H9 (cell line): ENCODE data around the gene GAB3. TPM values are rescaled to one million over a fixed set of nuclear protein-coding genes. Genes with fewer than 3 reads are reported as not detected.

Experiments
- DNase-seq: peaks from one replicate; pipeline ENCODE4 v3.0.0-alpha.2; 2017
- H2AFZ ChIP-seq: one replicate; pipeline ENCODE4 v1.6.1; 2013; ENCODE audit warnings: mild to moderate bottlenecking, low read length, control low read depth, moderate library complexity
- H2AK5ac ChIP-seq: 2 replicates; pipeline ENCODE4 v1.6.1; 2013; ENCODE audit warnings: low read length, control low read depth, mixed read lengths; ENCODE audit not compliant: insufficient read length
- H2BK120ac ChIP-seq: one replicate; pipeline ENCODE4 v1.6.1; 2013; ENCODE audit warnings: low read depth, mild to moderate bottlenecking, low read length, control low read depth, inconsistent platforms; ENCODE audit not compliant: poor library complexity, severe bottlenecking
- H2BK12ac ChIP-seq: 2 replicates; pipeline ENCODE4 v1.6.1; 2013; ENCODE audit warnings: low read length, control low read depth, mixed read lengths, low read depth; ENCODE audit not compliant: insufficient read length
- H2BK15ac ChIP-seq: 2 replicates; pipeline ENCODE4 v1.6.1; 2013; ENCODE audit warnings: low read depth, low read length, control low read depth
- H2BK20ac ChIP-seq: one replicate; pipeline ENCODE4 v1.6.1; 2013; ENCODE audit warnings: low read depth, mild to moderate bottlenecking, low read length, control low read depth, inconsistent platforms; ENCODE audit not compliant: poor library complexity, severe bottlenecking
- H2BK5ac ChIP-seq: 2 replicates; pipeline ENCODE4 v1.6.1; 2013; ENCODE audit warnings: low read length, control low read depth, mixed read lengths; ENCODE audit not compliant: insufficient read length
- H3K14ac ChIP-seq: 2 replicates; pipeline ENCODE4 v1.6.1; 2013; ENCODE audit warnings: low read length, control low read depth; ENCODE audit not compliant: insufficient read depth
- H3K18ac ChIP-seq: 2 replicates; pipeline ENCODE4 v1.6.1; 2013; ENCODE audit warnings: low read depth, mild to moderate bottlenecking, mixed read lengths, low read length, control low read depth; ENCODE audit not compliant: insufficient read length
- H3K23ac ChIP-seq: 2 replicates; pipeline ENCODE4 v1.6.1; 2013; ENCODE audit warnings: low read length, control low read depth, mixed read lengths, low read depth; ENCODE audit not compliant: insufficient read length
- H3K23me2 ChIP-seq: 2 replicates; pipeline ENCODE4 v1.6.1; 2013; ENCODE audit warnings: low read depth, mild to moderate bottlenecking, mixed read lengths, low read length, control low read depth; ENCODE audit not compliant: insufficient read length, poor library complexity, severe bottlenecking
- H3K27ac ChIP-seq: 2 replicates; pipeline ENCODE4 v1.5.1; 2013; ENCODE audit warnings: low read length, control low read depth, mixed read lengths, low read depth; ENCODE audit not compliant: insufficient read length
- H3K27me3 ChIP-seq: 2 replicates; pipeline ENCODE4 v1.6.1; 2013; ENCODE audit warnings: low read length, control low read depth, inconsistent platforms; ENCODE audit not compliant: insufficient read depth
- H3K4ac ChIP-seq: 2 replicates; pipeline ENCODE4 v1.6.1; 2013; ENCODE audit warnings: low read depth, mild to moderate bottlenecking, control low read depth, inconsistent platforms, low read length, moderate library complexity
- H3K4me1 ChIP-seq: 2 replicates; pipeline ENCODE4 v1.6.1; 2013; ENCODE audit warnings: low read length, control low read depth, inconsistent platforms; ENCODE audit not compliant: insufficient read depth
- H3K4me2 ChIP-seq: 2 replicates; pipeline ENCODE4 v1.6.1; 2013; ENCODE audit warnings: low read length, control low read depth, mixed read lengths; ENCODE audit not compliant: insufficient read length, insufficient read depth
- H3K56ac ChIP-seq: 2 replicates; pipeline ENCODE4 v1.6.1; 2013; ENCODE audit warnings: low read depth, mild to moderate bottlenecking, mixed read lengths, low read length, control low read depth; ENCODE audit not compliant: insufficient read length
- H3K79me1 ChIP-seq: 2 replicates; pipeline ENCODE4 v1.6.1; 2013; ENCODE audit warnings: low read depth, mild to moderate bottlenecking, moderate library complexity, low read length, control low read depth, inconsistent platforms; ENCODE audit not compliant: insufficient read depth, poor library complexity, severe bottlenecking
- H3K79me2 ChIP-seq: 2 replicates; pipeline ENCODE4 v1.6.1; 2013; ENCODE audit warnings: low read length, control low read depth, inconsistent platforms; ENCODE audit not compliant: insufficient read depth
- H3K9ac ChIP-seq: 2 replicates; pipeline ENCODE4 v1.6.1; 2013; ENCODE audit warnings: low read length, control low read depth, mixed read lengths; ENCODE audit not compliant: insufficient read length; ENCODE audit errors: extremely low read depth
- H3K9me3 ChIP-seq: one replicate; pipeline ENCODE4 v1.6.1; 2013; ENCODE audit warnings: low read depth, low read length, inconsistent platforms; ENCODE audit not compliant: control insufficient read depth
- H3T11ph ChIP-seq: one replicate; pipeline ENCODE4 v1.6.1; 2013; ENCODE audit warnings: mild to moderate bottlenecking, low read length, control low read depth, inconsistent platforms
- H4K20me1 ChIP-seq: one replicate; pipeline ENCODE4 v1.6.1; 2013; ENCODE audit not compliant: control insufficient read depth, insufficient read length, insufficient read depth
- H4K5ac ChIP-seq: 2 replicates; pipeline ENCODE4 v1.6.1; 2013; ENCODE audit warnings: low read depth, mild to moderate bottlenecking, mixed read lengths, low read length, control low read depth; ENCODE audit not compliant: insufficient read length
- H4K8ac ChIP-seq: replicated peaks from 2 replicates; pipeline ENCODE4 v1.6.1; 2013; ENCODE audit warnings: low read length, control low read depth, mixed read lengths, low read depth; ENCODE audit not compliant: insufficient read length
- H4K91ac ChIP-seq: 2 replicates; pipeline ENCODE4 v1.6.1; 2013; ENCODE audit warnings: low read depth, mild to moderate bottlenecking, moderate library complexity, mixed read lengths, low read length, control low read depth; ENCODE audit not compliant: insufficient read length
- H3K27ac Mint-ChIP-seq, 3 experiments: 2 replicates in 2 of 3; 3 replicates in 1 of 3; pipeline ENCODE4 v1.8.0; 2020 to 2021; ENCODE audit warnings: mixed read lengths in 3 of 3, mild to moderate bottlenecking in 1 of 3, moderate library complexity in 1 of 3
- H3K27me3 Mint-ChIP-seq: 2 replicates; pipeline ENCODE4 v1.8.0; 2021; ENCODE audit warnings: low read depth, mild to moderate bottlenecking, moderate library complexity, mixed read lengths
- H3K36me3 Mint-ChIP-seq, 3 experiments: 2 replicates in 2 of 3; 3 replicates in 1 of 3; pipeline ENCODE4 v1.8.0; 2020 to 2021; ENCODE audit warnings: low read depth in 3 of 3, mixed read lengths in 3 of 3; ENCODE audit not compliant: insufficient read depth in 1 of 3
- H3K4me1 Mint-ChIP-seq, 2 experiments: 2 replicates each; pipeline ENCODE4 v1.8.0; 2020; ENCODE audit warnings: mixed read lengths in 2 of 2
- H3K4me3 Mint-ChIP-seq, 2 experiments: 2 replicates in 1 of 2; 3 replicates in 1 of 2; pipeline ENCODE4 v1.8.0; 2020 to 2021; ENCODE audit warnings: mild to moderate bottlenecking in 2 of 2, mixed read lengths in 2 of 2, moderate library complexity in 1 of 2
- H3K9me3 Mint-ChIP-seq, 2 experiments: 2 replicates in 1 of 2; 3 replicates in 1 of 2; pipeline ENCODE4 v1.8.0; 2020; ENCODE audit warnings: mild to moderate bottlenecking in 2 of 2, mixed read lengths in 2 of 2, moderate library complexity in 1 of 2
- WGBS: extraction: QIAGEN DNeasy Blood & Tissue Kit; methylation state at CpG from one replicate; pipeline ENCODE4 v1.1.7; 2013; ENCODE audit warnings: missing lambda C conversion rate, low lambda C conversion rate, mixed read lengths; ENCODE audit not compliant: insufficient read length; ENCODE audit errors: extremely low coverage; 5-methylcytosine and 5-hydroxymethylcytosine counted together
- total RNA-seq: library from RNA; stranded (reverse); gene quantifications from 2 replicates; pipeline ENCODE4 v1.2.1, GENCODE V29; 2021
- TF ChIP-seq, protein P1 (sequence below): fragments of 200-600 bp; sonication (generic); conservative IDR thresholded peaks from 3 replicates; pipeline ENCODE4 v1.8.0; 2021; ENCODE audit warnings: antibody characterized with exemption, mild to moderate bottlenecking

GAB3 gene
- total RNA-seq, 1 experiment from 2014 or later = 0.46 TPM

DNA sequence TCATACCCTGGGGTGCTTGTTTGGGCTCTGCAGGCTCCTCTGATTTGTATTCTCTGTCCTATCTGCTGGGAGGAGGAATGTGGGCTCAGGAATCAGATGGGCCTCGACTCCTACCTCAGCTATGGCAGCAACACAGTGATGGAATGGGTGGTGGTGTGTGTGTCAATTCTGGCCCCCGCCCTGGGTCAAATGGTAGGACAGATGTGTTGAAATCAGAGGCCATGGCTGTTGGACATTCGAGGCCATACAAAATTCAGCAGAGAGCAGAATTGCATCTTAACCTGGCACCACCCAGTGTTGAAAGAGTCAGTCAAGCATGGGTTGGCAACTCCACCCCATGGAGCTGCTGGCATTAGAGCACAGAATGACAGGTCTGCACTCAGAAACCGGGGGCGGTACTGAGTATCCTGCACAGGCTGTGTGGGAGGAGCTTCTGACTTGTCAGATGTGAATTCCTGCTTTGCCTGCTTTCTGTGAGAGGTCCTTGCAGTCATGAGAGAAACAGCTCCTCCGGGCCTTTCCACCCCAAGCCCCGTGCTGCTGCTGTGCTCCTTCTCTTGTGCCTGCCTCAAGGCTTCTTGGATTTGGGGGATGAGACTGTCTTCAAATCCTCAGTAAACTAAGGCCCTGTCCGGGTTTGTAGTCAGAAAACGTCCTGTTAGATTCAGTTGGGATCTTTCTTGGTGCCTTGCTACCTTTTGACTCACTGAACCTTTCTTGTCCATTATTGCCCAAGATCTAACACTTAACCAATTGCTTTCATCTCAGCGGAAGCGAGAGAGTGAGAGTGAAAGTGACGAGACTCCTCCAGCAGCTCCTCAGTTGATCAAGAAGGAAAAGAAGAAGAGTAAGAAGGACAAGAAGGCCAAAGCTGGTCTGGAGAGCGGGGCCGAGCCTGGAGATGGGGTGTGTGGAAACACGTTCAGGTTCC, 24.8 kb upstream of the GAB3 start:
- Mint-ChIP-seq H3K36me3 (peaks cover 60 to 80% (median 68%) of the 10 kb centered on the region in 3 experiments), H3K27ac (peak overlapping the region in 1 of 3 experiments; percentile 70; a peak in 2 of 7 replicates), H3K27me3 (no peaks in the 10 kb centered on the region; the same call in 1 of the 2 replicates), H3K4me3 (no peak overlapping the region), H3K9me3 (peaks cover 70 to 77% of the 10 kb centered on the region in 2 experiments), H3K4me1 (no peaks in the 10 kb centered on the region)
- Histone ChIP-seq H2BK15ac (no peak overlapping the region), H4K5ac (no peak overlapping the region), H2BK120ac (no peak overlapping the region), H2AFZ (no peak overlapping the region), H2BK20ac (no peak overlapping the region), H2BK12ac (no peak overlapping the region), H3T11ph (no peak overlapping the region), H3K79me1 (no peaks in the 10 kb centered on the region), H3K27me3 (no peaks in the 10 kb centered on the region), H3K4me1 (no peaks in the 10 kb centered on the region), H3K9ac (no peak overlapping the region), H3K4me2 (no peak overlapping the region), H3K4ac (no peak overlapping the region), H3K27ac (no peak overlapping the region), H2BK5ac (no peak overlapping the region), H3K18ac (no peak overlapping the region), H2AK5ac (no peak overlapping the region), H4K91ac (no peak overlapping the region), H4K20me1 (no peaks in the 10 kb centered on the region), H3K23ac (no peak overlapping the region), H3K9me3 (peaks cover 54% of the 10 kb centered on the region), H4K8ac (no peak overlapping the region), H3K79me2 (no peaks in the 10 kb centered on the region), H3K56ac (no peak overlapping the region), H3K14ac (no peak overlapping the region), H3K23me2 (no peaks in the 10 kb centered on the region)
- TF ChIP-seq, protein P1, sequence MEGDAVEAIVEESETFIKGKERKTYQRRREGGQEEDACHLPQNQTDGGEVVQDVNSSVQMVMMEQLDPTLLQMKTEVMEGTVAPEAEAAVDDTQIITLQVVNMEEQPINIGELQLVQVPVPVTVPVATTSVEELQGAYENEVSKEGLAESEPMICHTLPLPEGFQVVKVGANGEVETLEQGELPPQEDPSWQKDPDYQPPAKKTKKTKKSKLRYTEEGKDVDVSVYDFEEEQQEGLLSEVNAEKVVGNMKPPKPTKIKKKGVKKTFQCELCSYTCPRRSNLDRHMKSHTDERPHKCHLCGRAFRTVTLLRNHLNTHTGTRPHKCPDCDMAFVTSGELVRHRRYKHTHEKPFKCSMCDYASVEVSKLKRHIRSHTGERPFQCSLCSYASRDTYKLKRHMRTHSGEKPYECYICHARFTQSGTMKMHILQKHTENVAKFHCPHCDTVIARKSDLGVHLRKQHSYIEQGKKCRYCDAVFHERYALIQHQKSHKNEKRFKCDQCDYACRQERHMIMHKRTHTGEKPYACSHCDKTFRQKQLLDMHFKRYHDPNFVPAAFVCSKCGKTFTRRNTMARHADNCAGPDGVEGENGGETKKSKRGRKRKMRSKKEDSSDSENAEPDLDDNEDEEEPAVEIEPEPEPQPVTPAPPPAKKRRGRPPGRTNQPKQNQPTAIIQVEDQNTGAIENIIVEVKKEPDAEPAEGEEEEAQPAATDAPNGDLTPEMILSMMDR = no peak
- no CpG with 5 or more reads among the region's 15 CpGs for WGBS
- DNase-seq = no peak
